ENCODE measurements around the gene DTYMK. TPM values are rescaled to one million over a fixed set of nuclear protein-coding genes. Genes with fewer than 3 reads are reported as not detected.

The DTYMK gene
- total and polyA plus RNA-seq, 10 of the 15 experiments (the other 5 are each of a cell fraction or from before 2014, with no cell fraction given), result 7.0 to 220 (median 59.3) TPM

GRCh38 chr2:241639385-241639784 lies 47.2 kb downstream of the DTYMK start:
- H4K20me1 ChIP-seq (ENCODE audit: control insufficient read depth, insufficient read depth), result no peaks in the 10 kb centered on the region
- no TSS peak for BruUV-seq (replicated peaks)
- ChIA-PET CTCF (no interaction called here), RAD21 (ENCODE audit: unreplicated experiment) (no interaction called here), SMC1A (ENCODE audit: uncharacterized antibody, unreplicated experiment) (no interaction called here), POLR2A (interaction anchor here (0.5 to 0.6 kb wide), 2 partner anchors 119 to 148 kb away, joined by 3 read pairs; no protein-coding TSS in a partner anchor)
- no peak for DNase-seq (ENCODE audit: low read depth, low spot score)
- WGBS (ENCODE audit: insufficient coverage, insufficient replicate concordance, low lambda C conversion rate, missing lambda C conversion rate), result 88% methylated on average over 7 of the region's 7 CpGs
- H3K4me2 ChIP-seq (ENCODE audit: control insufficient read depth, insufficient read depth), result no peak overlapping the region; the same call in none of the 2 replicates
- H2AFZ ChIP-seq (ENCODE audit: control insufficient read depth, low read depth, low read length), result no peak overlapping the region
- no peak overlapping the region for H3K4me3 ChIP-seq
- no peak for ATAC-seq
- H3K36me3 ChIP-seq (ENCODE audit: control insufficient read depth in 2 of 2, insufficient read depth in 2 of 2, low read length in 1 of 2), result peaks cover 2 to 3% of the 10 kb centered on the region in 2 experiments; a peak in 1 of 4 replicates
- H3K9me3 ChIP-seq (replicated peaks; ENCODE audit: control insufficient read depth, insufficient read depth, low read length), result no peaks in the 10 kb centered on the region; the same call in 1 of the 3 replicates
- no peak overlapping the region for H3K9ac ChIP-seq (ENCODE audit: control insufficient read depth, insufficient read depth, low read length)
- no peaks in the 10 kb centered on the region for H3K27me3 ChIP-seq (replicated peaks in 1 of 2; ENCODE audit: control insufficient read depth in 2 of 2, insufficient read depth in 2 of 2, low read length in 1 of 2)
- H3K4me1 ChIP-seq (ENCODE audit: control insufficient read depth, insufficient read depth, low read length), result peaks cover 11% of the 10 kb centered on the region
- TF ChIP-seq ZNF217 (IDR thresholded peaks at IDR 0.05), result no peak
- no peak for TF ChIP-seq EZH2 (IDR thresholded peaks at IDR 0.05; ENCODE audit: borderline replicate concordance, control insufficient read depth, low read depth, low read length)
- TF ChIP-seq CHD1 (IDR thresholded peaks at IDR 0.05; ENCODE audit: low read depth, low read length), result no peak
- no peak for TF ChIP-seq RAD21 (IDR thresholded peaks at IDR 0.05; ENCODE audit: insufficient read depth, low read depth, low read length)
- TF ChIP-seq JUNB (IDR thresholded peaks at IDR 0.05), result no peak
- TF ChIP-seq HCFC1 (IDR thresholded peaks at IDR 0.05; ENCODE audit: low read length), result no peak
- no peak for TF ChIP-seq ELK1 (IDR thresholded peaks at IDR 0.05; ENCODE audit: low read depth, low read length)
- no peak for TF ChIP-seq ESRRA (IDR thresholded peaks at IDR 0.05; ENCODE audit: low read length)
- TF ChIP-seq CBFB (IDR thresholded peaks at IDR 0.05; ENCODE audit: low read depth), result no peak
- TF ChIP-seq NBN (IDR thresholded peaks at IDR 0.05), result no peak
- TF ChIP-seq SMAD5 (IDR thresholded peaks at IDR 0.05; ENCODE audit: low read depth), result no peak
- TF ChIP-seq IRF3 (IDR thresholded peaks at IDR 0.05), result no peak
- no peak for TF ChIP-seq ZBTB33 (IDR thresholded peaks at IDR 0.05)
- TF ChIP-seq MLLT1 (IDR thresholded peaks at IDR 0.05), result no peak
- no peak for TF ChIP-seq CHD2 (IDR thresholded peaks at IDR 0.05; ENCODE audit: borderline replicate concordance, low read depth, low read length)
- no peak for TF ChIP-seq STAT3 (IDR thresholded peaks at IDR 0.05; ENCODE audit: low read depth, low read length)
- TF ChIP-seq SMC3 (IDR thresholded peaks at IDR 0.05; ENCODE audit: borderline replicate concordance, low read length), result no peak
- TF ChIP-seq RFX5 (IDR thresholded peaks at IDR 0.05; ENCODE audit: low read depth, low read length), result no peak
- TF ChIP-seq RB1 (IDR thresholded peaks at IDR 0.05; ENCODE audit: borderline replicate concordance), result no peak
- no peak for FAIRE-seq
- H3K79me2 ChIP-seq (ENCODE audit: control insufficient read depth, insufficient read depth, low read length), result peaks cover 75% of the 10 kb centered on the region
- in situ Hi-C loops (cut with MboI) (no loop called here), intact Hi-C loops (cut with micrococcal nuclease; ENCODE audit: unreplicated experiment) (no loop called here)
- H3K27ac ChIP-seq (ENCODE audit: control insufficient read depth, insufficient read depth), result no peak overlapping the region

Data from GM12878 (cell line).